GM18498 (cell line): ENCODE data around the gene COMMD1.
"Not testable (repeated sequence)": the region's sequence is repeated elsewhere in the genome, so short reads cannot be mapped to it uniquely, and the experiment has no call there.

Source experiments
- ATAC-seq: cut with Tn5 transposase; IDR thresholded peaks from one replicate; pipeline ENCODE4 v1.9.1; 2021; ENCODE audit warnings: mild to moderate bottlenecking, moderate library complexity; ENCODE audit not compliant: unreplicated experiment

The COMMD1 gene

DNA sequence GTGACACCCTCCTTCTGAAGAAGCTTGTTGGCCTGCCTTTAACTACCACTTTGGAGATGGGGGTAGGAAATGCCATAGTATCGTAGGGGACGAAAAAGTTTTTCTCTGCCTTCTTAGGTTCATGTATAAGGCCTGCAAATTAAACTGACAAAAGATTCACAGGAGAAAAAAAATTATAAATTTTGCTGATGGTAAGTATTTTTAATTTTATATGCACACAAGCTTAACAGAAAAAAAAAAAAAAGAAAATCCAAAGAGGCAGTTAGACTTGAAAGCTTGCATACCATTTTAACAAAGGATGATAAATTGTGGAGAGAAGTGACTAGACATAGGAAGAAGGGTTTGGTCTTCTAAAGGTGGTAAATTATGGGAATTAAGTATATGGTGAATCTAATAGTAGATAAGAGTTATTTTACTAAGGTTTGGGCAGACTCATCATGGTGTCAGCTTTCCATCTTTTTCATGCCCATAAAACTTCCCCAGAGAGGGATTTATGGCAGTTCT is 227.9 kb downstream of the COMMD1 start:
- no peak for ATAC-seq

DNA sequence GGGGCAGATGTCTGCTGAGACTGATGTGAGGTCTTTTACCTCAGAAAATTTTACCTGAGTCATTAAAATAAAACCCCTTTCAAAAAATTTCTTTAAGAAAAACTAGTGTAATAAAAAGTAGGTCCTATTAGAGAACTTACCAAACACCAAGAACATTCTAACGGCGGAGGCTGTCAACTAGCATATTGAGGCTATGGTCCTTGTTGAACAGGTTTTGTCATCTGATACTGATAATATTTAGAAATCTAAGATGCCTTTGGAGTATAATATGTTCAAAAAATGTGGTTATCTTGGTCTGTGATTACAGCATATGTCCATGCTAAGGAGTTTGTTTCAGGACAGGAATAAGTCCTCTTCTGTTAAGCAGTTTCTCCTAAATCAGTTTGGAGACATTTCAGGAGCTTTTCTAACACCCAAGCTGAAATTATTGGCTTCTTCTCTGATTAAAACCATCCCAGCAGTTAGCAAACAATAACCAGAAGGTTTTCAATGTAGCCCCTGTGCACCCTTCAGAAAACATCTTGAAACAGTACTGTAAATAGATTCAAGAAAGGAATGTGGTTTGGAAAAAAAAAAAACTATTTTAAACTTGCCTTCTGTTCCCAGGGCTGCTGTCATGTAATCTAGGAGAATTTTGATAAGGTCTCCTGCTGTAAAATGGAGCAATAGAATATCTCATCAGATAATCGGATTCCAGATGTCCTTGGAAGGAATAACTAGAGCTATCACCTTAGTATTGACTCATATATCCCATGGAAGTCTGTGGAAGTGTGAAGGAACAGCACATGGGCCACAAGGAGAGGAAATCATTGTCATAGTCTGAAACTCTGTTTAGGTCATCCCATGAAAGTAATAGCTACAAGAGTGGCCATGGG is 231.7 kb downstream of the COMMD1 start:
- ATAC-seq = no peak

DNA sequence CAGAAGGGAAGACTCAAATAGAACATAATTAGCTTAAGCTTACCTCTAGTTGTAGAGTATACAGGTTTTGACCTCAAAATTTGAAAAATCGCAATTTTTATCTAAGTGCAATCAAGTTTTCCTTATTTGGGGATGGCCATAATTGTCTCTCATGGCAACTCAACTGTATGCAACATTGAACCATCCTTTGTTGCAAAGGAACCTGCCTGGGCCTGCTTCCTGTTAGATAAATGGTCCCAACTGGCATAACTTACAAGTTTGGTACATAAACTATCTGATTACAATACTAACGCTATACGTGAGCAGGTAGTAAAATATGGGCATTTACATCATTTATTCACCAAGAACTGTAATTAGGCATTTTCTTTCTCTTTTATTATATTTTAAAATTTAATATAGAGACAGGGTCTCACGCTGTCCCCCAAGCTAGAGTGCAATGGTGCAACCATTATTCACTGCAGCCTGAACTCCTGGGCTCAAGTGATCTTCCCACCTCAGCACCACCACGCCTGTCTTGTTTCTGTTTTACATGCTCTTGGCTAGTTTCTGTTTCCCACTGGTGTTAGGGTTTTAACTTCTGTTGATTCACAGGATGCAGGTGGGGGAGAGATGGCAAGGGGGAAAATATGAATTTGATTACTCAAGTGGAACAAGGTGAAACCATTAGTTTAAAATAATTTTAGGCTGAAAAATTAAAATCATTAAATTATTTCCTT is 235.1 kb downstream of the COMMD1 start:
- peak; percentile 59 for ATAC-seq

DNA sequence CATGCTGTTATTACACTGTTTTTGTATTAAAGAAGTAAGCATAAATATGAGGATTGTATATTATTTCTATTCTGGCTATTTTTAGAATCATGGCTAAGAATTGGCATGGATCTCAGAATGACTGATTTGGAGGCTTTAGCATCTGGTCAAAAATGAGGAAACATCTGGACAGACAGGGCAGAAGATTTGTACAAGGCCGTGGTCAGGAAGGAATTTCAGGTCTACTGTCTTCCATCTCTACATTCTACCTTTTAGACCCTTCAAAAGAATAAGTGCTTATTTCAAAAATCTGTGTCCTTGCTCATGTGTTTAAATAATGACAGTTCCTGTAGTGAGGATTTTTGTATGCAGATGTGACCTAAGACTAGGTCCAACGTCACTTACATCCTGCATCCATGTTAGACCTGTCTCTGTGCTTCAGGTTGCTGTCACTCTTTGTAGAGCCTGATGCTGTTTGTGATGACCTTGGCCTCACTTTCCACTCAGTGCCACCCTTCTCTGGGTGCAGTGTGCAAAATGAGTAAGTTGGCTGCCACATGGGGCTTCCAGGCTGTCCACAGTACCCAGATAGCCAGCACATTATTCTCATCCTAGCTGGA is 235.8 kb downstream of the COMMD1 start:
- ATAC-seq = no peak

DNA sequence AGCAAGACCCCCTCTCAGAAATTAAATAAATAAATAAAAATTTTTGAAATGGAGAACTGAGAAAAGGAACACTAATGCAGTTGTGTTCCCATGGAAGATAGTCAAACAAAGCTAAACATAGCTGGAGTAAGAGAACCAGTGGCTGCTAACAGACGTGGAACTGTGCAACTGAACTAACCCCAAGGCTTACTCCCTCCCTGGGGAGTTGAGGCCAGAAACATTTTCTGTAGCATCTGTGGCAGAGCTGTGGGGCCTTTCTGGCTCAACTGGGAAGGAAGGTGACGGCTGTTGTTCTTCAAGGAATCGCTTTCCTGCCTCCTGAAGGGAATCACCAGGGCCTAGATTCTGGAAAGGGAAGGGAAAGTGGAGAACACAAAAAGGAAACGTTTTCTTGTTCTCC is 236.6 kb downstream of the COMMD1 start:
- no peak for ATAC-seq

DNA sequence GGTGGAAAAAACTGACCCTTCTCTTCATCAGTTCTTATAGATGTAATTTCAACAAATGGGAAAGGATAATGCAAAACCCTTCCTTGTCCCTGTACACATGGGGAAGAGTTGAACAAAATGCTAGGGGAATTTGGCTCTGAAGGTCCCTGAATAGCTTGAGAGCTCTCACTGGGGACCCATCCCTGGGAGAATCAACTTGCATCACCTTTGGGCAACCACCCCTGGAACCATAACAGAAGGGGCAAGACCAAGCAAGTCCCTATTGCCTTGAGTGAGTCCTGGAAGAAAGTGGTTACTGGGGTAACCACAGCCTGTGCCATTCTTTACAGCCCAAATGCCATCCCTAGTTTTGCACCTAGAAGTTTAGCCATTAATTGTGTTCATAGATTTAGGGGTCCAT is 238.2 kb downstream of the COMMD1 start:
- no peak for ATAC-seq

DNA sequence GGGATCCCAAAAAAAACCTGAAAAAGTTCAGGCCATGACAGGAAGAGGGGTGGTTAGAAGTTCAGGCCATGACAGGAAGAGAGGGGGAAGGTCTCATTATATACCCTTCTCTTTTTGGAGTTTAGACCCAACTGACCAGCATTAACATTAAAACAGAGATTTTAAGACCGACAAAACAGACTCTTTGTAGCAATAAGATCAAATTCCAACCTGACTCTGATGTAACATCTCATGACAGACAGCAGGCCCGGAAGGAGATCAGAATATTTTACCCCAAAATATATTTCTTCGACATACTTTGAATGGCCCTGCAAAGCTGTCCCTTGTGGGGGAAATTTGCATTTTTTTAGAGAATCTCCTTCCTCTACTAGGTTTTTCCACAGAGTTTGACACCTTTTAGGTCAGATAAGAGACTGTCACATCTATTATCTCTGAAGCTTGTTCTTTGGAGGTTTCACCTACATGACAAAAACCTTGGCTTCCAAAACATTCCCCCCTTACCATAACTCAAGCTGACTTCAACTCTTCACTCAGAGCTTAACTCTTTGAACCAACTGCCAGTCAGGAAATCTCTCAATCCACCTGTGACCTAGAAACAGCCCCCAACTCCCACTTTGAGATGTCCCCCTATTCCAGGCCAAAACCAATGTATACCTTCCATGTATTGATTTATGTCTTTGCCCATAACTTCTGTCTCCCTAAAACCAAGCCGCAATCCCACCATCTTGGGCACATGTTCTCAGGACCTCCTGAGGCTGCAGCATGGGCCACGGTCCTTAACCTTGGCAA is 239.4 kb downstream of the COMMD1 start:
- no peak for ATAC-seq

DNA sequence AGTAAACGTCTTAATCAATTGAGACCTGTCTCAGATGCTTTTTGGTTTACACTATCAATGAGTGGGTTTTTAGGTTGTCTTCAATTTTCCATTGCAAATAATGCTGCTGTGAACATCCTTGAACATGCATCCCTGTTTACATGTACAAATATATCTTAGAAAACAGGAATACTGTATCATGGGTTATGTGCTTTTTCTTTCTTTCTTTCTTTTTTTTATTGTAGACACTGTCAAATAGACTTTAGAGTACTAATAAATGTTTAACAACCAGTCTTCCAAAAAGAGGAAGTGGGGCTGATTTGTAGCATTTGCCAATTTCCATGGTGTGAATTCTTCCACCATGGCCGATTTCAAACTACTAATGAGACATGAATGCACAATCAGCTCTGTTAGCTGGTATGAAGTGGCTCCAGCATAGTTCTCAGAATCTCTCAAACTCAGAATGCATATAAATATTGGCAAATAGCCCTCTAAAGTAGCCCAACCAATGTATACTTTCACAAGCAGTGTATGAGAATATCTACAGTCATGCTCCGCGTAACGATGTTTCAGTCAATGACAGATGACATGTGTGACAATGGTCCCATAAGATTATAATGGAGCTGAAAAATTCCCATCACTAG is 240.1 kb downstream of the COMMD1 start:
- peak; percentile 37 for ATAC-seq

DNA sequence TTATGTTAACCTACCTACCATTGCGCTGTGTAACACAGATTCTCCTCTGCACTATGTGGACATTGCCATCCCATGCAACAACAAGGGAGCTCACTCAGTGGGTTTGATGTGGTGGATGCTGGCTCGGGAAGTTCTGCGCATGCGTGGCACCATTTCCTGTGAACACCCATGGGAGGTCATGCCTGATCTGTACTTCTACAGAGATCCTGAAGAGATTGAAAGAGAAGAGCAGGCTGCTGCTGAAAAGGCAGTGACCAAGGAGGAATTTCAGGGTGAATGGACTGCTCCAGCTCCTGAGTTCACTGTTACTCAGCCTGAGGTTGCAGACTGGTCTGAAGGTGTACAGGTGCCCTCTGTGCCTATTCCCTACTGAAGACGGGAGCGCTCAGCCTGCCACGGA is 241.3 kb downstream of the COMMD1 start:
- not testable (repeated sequence) for ATAC-seq

DNA sequence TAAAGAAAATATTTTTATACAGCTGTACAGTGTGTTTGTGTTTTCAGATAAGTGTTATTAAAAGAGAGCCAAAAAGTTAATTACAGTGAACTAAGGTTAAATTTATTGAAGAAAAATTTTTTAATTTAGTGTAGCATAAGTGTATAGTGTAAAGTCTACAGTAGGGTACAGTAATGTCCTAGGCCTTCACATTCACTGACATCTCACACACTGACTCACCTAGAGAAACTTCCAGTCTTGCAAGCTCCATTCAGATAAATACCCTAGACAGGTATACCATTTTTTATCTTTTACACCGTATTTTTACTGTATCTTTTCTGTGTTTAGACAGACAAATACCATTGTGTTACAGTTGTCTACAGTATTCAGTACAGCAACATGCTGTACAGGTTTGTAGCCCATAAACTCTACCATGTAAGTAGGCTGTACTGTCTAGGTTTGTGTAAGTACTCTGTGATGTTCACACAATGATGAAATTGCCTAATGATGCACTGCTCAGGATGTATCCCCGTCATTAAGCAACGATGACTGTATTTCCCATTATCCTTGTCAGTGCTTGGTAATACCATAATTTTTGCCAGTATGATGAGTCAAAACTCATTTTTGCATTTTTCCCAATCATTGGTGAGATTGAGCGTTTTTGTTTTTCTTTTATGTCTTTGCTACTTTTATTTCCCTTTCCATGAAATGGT is 242.3 kb downstream of the COMMD1 start:
- ATAC-seq = no peak

DNA sequence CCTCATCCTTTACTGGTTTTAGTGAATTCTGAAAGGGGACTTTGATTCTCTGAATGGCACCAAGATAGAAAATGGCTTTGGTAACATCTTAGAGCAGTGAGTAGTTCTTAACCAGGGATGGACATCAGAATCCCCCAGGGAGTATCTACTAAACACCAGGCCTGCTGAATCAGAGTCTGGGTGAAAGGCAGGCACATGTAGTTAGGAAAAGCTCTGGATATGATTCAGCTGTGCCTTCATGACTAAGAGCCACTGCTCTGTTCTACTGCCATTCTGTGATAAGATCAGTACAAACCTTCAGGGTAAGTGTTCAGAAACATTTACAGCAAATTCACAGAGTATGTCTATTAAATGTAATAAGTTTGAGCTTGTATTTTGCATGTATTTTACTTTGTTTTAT is 244.2 kb downstream of the COMMD1 start:
- no peak for ATAC-seq

DNA sequence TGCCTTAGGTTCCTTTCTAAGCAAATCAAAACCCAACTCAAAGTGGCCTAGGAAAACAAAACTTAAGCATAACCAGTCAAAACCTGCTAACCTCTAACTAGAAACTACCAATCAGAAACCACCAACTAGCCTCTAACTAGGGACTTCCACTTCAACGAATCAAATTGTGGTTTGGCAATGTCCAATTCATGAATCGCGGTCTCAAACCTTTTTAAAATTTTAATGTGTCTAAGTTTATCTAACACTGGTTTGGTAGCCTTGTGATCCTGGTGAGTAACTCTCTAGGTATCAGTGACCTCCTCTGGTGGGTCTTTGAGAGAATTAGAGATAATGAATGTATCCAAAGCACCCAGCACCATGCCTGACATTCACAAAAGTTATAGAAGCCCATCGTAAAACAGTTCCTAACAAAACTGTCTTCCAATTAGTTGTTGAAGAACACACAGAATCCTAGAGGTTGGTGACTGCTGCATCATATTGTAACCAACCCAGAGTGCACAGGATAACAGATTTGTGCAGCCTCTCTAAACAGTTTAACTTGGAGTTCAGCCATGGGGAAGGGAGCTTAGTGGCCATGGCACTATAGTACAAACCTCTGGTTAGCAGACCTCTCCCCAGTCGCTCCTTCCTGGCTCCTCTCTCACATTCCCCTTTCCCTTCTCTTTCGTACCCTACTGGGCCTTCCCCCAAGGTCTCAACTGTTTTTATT is 245.3 kb downstream of the COMMD1 start:
- no peak for ATAC-seq

DNA sequence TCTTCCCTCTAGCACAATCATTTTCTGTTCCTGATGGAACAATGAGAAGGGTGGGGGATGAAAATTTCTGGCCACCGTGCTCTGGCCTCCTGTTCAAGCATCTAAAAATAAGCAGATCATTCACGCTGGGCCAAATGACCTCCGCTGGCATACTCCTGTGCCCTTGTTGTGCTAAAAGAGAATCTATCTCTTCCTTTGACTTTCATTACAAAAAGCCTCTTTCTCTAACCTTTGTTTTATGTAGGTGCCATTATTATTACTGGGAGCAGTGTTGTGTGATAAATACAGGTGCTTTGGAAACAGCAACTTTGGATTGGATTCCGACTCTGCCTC is 245.8 kb downstream of the COMMD1 start:
- no peak for ATAC-seq

DNA sequence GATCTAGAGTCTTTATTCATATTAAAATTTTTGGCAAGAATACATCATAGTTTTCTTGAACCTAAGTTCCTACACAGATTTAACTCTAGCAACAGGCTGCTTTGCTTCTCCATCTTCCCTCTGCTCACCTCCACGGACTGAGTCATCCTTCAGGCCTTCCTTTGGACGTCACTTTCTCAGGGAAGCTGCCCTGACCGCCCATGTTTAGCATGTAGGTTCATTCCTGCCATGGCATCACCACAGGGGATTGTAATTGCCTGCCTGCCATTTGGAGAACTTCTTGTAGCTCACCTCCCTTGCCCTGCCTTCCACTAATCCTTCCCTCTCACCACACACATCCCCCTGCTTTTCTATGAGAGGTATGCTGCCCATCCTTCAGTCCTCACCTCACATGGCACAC is 246.5 kb downstream of the COMMD1 start:
- ATAC-seq = no peak

DNA sequence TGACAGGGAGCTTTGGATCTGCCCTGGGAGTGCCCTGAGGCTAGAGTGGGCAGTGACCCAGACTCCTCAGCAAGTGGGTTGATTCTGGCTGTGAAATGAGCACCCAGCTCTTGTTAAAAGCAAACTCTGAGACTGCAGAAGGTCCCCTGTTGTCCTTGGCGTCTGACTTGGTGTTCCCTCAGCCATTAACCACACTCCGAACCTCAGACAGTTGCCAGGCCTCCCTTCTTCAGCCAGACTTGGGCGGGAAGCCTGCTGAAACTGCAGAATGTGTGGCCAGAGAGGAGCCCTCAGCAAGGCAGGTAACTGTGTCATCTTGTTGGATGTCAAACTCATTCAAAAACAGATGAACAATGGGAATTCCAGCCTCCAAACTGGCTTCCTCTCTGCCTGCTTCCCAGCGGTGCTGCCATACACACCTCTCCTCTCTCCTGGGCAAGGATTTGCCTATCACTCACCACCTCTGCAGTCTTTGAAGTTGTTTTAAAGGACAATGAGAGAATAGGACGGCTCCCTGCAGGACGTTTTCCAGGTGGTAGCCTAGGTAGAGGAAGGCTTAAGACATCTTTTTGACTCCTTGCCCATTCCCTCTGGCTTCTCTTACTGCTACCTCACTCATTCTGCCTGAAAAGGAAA is 251.5 kb downstream of the COMMD1 start:
- ATAC-seq = no peak

DNA sequence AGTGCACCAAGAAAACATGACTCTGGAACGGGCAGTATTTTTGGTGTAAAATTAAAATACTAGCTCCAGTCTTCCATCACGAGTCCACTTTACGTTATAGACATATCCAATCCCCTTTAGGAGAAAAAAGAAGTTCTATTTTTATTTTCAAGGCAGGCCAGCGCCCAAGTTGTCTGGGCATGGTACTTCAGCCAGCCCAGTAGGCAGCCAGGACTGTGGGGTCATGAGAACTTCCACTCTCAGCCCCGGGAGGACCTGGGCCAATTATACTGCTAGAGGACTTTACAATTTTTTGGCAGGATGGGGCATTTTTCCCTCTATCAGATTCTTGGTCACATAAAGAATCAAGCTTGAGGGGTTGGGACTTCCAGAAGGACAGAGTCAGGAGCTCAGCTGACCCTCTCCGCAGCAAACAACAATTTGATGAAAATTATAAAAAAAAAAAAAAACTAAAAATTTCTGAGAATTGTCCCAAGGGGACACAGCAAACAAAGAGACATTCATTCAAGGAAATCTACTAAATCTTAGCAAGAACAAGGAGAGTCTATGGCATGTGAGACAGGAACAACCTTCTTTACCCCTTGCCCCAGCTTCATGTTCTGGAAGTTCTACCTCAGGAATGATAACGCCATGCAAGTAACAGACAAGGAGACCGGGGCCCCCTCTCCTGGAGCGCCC is 253.1 kb downstream of the COMMD1 start:
- ATAC-seq = no peak

DNA sequence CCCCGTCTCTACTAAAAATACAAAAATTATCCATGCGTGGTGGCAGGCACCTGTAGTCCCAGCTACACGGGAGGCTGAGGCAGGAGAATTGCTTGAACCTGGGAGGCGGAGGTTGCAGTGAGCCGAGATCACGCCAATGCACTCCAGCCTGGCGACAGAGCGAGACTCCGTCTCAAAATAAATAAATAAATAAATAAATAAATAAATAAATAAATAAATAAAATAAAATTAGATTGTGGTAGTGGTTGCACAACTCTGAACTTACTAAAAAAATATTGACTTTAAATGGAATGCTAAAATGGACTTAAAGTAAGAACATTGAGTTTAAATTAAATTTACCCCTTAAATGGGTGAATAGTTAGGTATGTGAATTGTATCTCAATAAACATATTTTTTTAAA is 255.2 kb downstream of the COMMD1 start:
- ATAC-seq = not testable (repeated sequence)

DNA sequence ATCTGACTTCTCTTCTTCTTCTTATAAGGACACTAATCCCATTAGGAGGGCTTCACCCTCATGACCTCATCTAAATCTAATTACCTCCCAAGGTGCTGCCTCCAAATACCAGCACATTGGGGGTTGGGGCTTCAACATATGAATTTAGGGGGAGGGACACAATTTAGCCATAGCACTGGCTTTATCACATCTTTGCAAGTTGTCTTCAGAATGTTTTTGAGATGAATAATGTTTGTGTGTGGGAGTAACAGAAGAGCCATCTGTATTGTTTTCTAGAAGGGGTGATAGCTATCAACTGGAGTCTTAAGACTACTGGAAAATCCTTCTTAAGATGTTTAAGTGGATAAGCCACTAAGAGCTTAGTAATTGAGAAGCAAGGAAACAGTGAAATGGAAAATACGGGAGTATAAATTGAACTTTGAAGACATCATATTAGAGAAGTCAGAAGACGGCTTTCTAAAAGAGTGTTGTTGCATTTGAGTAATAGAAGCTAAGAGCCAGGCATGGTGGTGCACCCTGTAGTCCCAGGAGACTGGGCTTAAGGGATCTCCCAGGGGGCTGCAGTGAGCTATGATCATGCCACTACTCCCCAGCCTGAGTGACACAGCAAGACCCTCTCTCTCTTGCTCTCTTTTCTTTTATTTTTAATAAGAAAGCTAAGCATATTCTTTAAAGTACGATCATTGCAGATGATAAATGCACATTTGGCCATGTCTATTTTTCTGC is 257.8 kb downstream of the COMMD1 start:
- no peak for ATAC-seq
